IPS-18a (cell line): ENCODE measurements around the gene CEP192.
"Not testable (repeated sequence)": the region's sequence is repeated elsewhere in the genome, so short reads cannot be mapped to it uniquely, and the experiment has no call there.

ENCODE experiments used
- H3K27ac ChIP-seq: one replicate; pipeline ENCODE4 v1.5.1; 2013; ENCODE audit warnings: low read length
- H3K27me3 ChIP-seq: one replicate; pipeline ENCODE4 v1.6.1; 2013; ENCODE audit warnings: mild to moderate bottlenecking, low read length; ENCODE audit not compliant: control insufficient read depth, insufficient read depth
- H3K36me3 ChIP-seq: one replicate; pipeline ENCODE4 v1.6.1; 2013; ENCODE audit warnings: low read depth, low read length; ENCODE audit not compliant: control insufficient read depth
- H3K4me1 ChIP-seq: one replicate; pipeline ENCODE4 v1.6.1; 2013; ENCODE audit warnings: low read depth, low read length; ENCODE audit not compliant: control insufficient read depth
- H3K4me3 ChIP-seq: one replicate; pipeline ENCODE4 v1.5.1; 2013; ENCODE audit warnings: low read length
- H3K9ac ChIP-seq: one replicate; pipeline ENCODE4 v1.6.1; 2013; ENCODE audit warnings: mild to moderate bottlenecking, low read length, moderate library complexity
- H3K9me3 ChIP-seq: one replicate; pipeline ENCODE4 v1.6.1; 2013; ENCODE audit warnings: low read depth, low read length; ENCODE audit not compliant: control insufficient read depth

The CEP192 gene

DNA sequence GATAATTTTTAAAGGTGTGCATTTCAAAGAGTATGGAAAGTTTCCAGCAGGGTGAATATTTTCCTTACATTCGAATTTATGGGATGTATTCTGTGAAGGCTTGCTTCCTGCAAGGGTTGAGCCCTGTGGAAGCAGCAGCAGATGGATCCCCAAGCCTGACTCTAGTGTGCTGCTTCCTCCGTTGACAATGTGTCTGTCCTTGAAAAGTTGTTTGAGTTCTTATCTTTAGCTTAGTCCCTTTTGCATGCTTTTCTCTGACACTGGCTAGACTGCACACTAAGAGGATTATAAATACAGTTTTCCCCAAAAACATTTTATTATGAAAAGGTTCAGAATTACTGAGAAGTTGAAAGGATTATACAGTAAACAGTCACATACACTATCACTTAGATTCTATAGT, 86.3 kb downstream of the CEP192 start:
- Histone ChIP-seq H3K36me3 (peaks cover 28% of the 10 kb centered on the region), H3K9me3 (no peaks in the 10 kb centered on the region)

GRCh38 chr18:13078065-13078464, 86.9 kb downstream of the CEP192 start:
- H3K27ac ChIP-seq, H3K9ac ChIP-seq, H3K27me3 ChIP-seq, H3K4me3 ChIP-seq, H3K4me1 ChIP-seq, H3K9me3 ChIP-seq: not testable (repeated sequence)
- H3K36me3 ChIP-seq, result peaks cover 22% of the 10 kb centered on the region

More for the DNA sequence above, 86.3 kb downstream of the CEP192 start:
- H3K9ac ChIP-seq, result no peak overlapping the region
- no peaks in the 10 kb centered on the region for H3K27me3 ChIP-seq
- H3K4me3 ChIP-seq, result no peak overlapping the region
- no peaks in the 10 kb centered on the region for H3K4me1 ChIP-seq
- H3K27ac ChIP-seq, result no peak overlapping the region

- H3K27me3 ChIP-seq, result no peaks in the 10 kb centered on the region
- H3K36me3 ChIP-seq, result peaks cover 25% of the 10 kb centered on the region
- H3K9me3 ChIP-seq, result peaks cover 4% of the 10 kb centered on the region
- no peak overlapping the region for H3K9ac ChIP-seq
- H3K27ac ChIP-seq, result no peak overlapping the region
- no peak overlapping the region for H3K4me3 ChIP-seq
- H3K4me1 ChIP-seq, result no peaks in the 10 kb centered on the region
Observed at GRCh38 chr18:13086906-13087305, 95.7 kb downstream of the CEP192 start.

DNA sequence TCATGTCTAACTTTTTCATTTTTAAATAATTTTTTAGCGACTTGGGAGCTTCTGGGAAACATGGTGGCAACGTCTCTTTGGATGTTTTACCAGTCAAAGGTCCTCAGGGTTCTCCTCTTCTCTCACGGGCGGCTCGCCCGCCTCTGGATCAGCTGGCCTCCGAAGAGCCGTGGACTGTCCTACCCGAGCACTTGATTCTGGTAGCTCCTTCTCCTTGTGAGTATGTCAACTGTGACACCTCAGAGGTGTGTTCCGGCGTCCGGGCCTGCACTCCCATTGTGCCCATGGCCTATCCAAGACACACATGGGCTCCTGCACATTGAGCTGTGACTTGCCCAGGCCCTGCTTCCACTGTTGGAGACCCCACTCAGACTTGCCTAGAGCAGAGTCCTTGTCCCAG, 104.3 kb downstream of the CEP192 start:
- Histone ChIP-seq H3K27ac (no peak overlapping the region), H3K36me3 (peaks cover 45% of the 10 kb centered on the region), H3K27me3 (no peaks in the 10 kb centered on the region), H3K4me3 (no peak overlapping the region), H3K9ac (no peak overlapping the region), H3K9me3 (no peaks in the 10 kb centered on the region), H3K4me1 (no peaks in the 10 kb centered on the region)

GRCh38 chr18:13096232-13096631, 105.1 kb downstream of the CEP192 start:
- Histone ChIP-seq H3K27ac (no peak overlapping the region), H3K4me3 (no peak overlapping the region), H3K9me3 (no peaks in the 10 kb centered on the region), H3K27me3 (no peaks in the 10 kb centered on the region), H3K36me3 (peaks cover 45% of the 10 kb centered on the region), H3K9ac (no peak overlapping the region), H3K4me1 (no peaks in the 10 kb centered on the region)

GRCh38 chr18:13096719-13097118, 105.6 kb downstream of the CEP192 start:
- H3K27me3 ChIP-seq, result no peaks in the 10 kb centered on the region
- H3K27ac ChIP-seq, result no peak overlapping the region
- peaks cover 46% of the 10 kb centered on the region for H3K36me3 ChIP-seq
- no peak overlapping the region for H3K4me3 ChIP-seq
- no peak overlapping the region for H3K9ac ChIP-seq
- H3K4me1 ChIP-seq, result no peaks in the 10 kb centered on the region
- no peaks in the 10 kb centered on the region for H3K9me3 ChIP-seq

- not testable (repeated sequence) for H3K27ac ChIP-seq, H3K9ac ChIP-seq, H3K4me3 ChIP-seq, H3K9me3 ChIP-seq, H3K27me3 ChIP-seq, H3K4me1 ChIP-seq
- H3K36me3 ChIP-seq, result peaks cover 47% of the 10 kb centered on the region
Observed at GRCh38 chr18:13098104-13098503, 106.9 kb downstream of the CEP192 start.

DNA sequence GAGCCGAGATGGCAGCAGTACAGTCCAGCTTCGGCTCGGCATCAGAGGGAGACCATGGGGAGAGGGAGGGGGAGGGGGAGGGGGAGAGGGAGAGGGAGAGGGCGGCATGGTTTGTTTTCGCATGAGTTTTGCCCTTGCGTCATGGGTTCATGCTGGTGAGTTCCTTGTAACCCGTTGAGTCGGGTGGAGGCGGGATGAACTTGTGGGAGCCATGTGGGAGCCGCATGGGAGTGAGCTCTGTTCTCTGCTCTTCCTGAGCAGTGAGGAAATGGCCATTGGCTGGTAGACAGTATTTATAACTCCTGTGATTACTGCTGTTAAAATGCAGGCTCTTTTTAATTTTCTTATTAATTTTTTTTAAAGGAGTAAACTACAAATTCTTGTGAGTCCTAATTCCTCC, 108.0 kb downstream of the CEP192 start:
- Histone ChIP-seq H3K27ac (no peak overlapping the region), H3K9me3 (no peaks in the 10 kb centered on the region), H3K36me3 (peaks cover 52% of the 10 kb centered on the region), H3K4me3 (no peak overlapping the region), H3K4me1 (no peaks in the 10 kb centered on the region), H3K9ac (no peak overlapping the region), H3K27me3 (no peaks in the 10 kb centered on the region)

GRCh38 chr18:13100942-13101658, 109.9 kb downstream of the CEP192 start:
- H3K36me3 ChIP-seq, result peaks cover 61% of the 10 kb centered on the region

DNA sequence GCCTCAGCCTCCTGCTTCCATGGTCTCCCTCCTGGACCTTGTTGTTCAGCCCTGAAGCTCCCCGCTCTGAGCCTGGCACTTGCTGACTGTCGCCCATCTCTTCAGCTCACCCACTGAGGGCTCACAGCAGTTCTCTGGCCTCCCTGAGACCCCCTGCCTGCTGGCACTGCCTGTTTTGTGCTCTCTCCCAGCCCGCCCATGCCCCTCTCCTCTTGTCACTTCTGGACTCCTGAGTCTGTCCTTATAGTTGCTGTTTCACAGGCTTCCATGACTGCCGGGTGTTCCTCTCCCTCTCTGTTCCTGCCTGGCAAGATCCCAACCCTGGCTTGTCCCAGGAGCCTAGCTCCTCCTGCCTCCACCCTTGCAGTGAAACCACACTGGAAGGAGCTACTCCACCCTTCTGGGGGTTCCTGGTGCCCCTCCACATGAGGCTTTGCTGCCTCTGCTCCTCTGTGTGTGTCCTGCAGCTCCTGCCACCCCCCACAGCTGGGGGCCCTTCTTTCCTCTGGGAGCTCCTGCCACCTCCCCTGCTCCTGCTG, 110.6 kb downstream of the CEP192 start:
- Histone ChIP-seq H3K4me1 (no peaks in the 10 kb centered on the region), H3K9ac (no peak overlapping the region), H3K27me3 (no peaks in the 10 kb centered on the region), H3K36me3 (peaks cover 61% of the 10 kb centered on the region), H3K27ac (no peak overlapping the region), H3K9me3 (no peaks in the 10 kb centered on the region), H3K4me3 (no peak overlapping the region)

More at GRCh38 chr18:13100942-13101658, 109.9 kb downstream of the CEP192 start:
- Histone ChIP-seq H3K4me1 (no peaks in the 10 kb centered on the region), H3K27me3 (no peaks in the 10 kb centered on the region), H3K4me3 (no peak overlapping the region), H3K27ac (no peak overlapping the region), H3K9me3 (no peaks in the 10 kb centered on the region), H3K9ac (no peak overlapping the region)

DNA sequence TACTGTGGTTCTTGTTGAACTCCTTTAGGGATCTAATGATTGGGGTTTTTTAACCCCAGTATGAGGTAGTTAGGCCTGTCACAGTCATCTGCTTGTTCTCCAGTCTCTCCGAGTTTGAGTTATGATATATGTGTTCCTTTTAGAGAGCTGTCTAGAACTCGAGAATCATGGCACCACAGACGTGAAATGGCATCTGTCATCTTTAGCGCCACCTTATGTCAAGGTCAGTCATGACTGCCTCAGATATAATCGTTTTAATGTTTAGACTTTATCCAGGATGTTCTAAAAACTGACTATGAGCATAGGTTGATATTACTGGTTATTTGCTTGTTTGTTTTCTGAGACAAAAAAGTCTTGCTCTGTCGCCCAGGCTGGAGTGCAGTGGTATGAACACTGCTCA, 112.2 kb downstream of the CEP192 start:
- Histone ChIP-seq H3K9ac (no peak overlapping the region), H3K9me3 (no peaks in the 10 kb centered on the region), H3K36me3 (peaks cover 74% of the 10 kb centered on the region), H3K27me3 (no peaks in the 10 kb centered on the region), H3K27ac (no peak overlapping the region), H3K4me1 (no peaks in the 10 kb centered on the region), H3K4me3 (no peak overlapping the region)

DNA sequence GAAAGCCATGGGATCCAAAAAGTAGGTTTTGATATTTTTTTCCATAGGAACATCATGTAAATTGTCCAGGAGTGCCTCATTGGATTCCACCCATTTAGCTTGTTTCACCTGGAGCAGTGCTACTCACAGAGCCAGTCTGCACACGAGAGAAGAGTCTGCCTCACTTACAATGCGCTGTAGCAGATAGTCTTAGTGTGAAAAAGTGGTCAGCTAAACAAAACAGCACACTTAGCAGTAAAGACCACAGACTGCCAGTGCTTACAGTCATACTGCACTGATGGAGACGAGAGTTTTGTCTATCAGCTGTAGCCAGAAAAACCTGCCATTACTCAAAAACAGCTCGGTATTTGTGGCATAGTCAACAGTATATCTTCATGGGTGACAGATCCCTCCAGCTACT, 113.9 kb downstream of the CEP192 start:
- H3K27ac ChIP-seq, result no peak overlapping the region
- peaks cover 77% of the 10 kb centered on the region for H3K36me3 ChIP-seq
- no peaks in the 10 kb centered on the region for H3K27me3 ChIP-seq
- no peak overlapping the region for H3K9ac ChIP-seq
- H3K4me1 ChIP-seq, result no peaks in the 10 kb centered on the region
- H3K4me3 ChIP-seq, result no peak overlapping the region
- no peaks in the 10 kb centered on the region for H3K9me3 ChIP-seq
